Islet precursor cell (in vitro differentiated cells): ENCODE measurements around the gene SUSD3.

ENCODE experiments used
- DNase-seq: peaks from one replicate; pipeline ENCODE4 v3.0.0-alpha.2; 2018

The SUSD3 gene

GRCh38 chr9:93094658-93095204 lies 36.2 kb downstream of the SUSD3 start:
- DNase-seq: peak; percentile 54

- peak; percentile 100 for DNase-seq
Measured at GRCh38 chr9:93095205-93096130, 37.0 kb downstream of the SUSD3 start.

GRCh38 chr9:93096131-93096802 lies 37.8 kb downstream of the SUSD3 start, which contains the start of gene CARD19:
Gene CARD19, plus strand, starts transcription at chr9:93096217. Its CDS starts 129 bp downstream, at chr9:93096346.
- DNase-seq: peak; percentile 71

- DNase-seq: peak; percentile 52
Measured at GRCh38 chr9:93096811-93097382, 38.4 kb downstream of the SUSD3 start.

GRCh38 chr9:93097511-93098201 lies 39.2 kb downstream of the SUSD3 start:
- DNase-seq: peak; percentile 60

- DNase-seq: peak; percentile 93
Measured at GRCh38 chr9:93098236-93098946, 39.9 kb downstream of the SUSD3 start.

GRCh38 chr9:93099551-93100275 lies 41.2 kb downstream of the SUSD3 start:
- peak; percentile 38 for DNase-seq

- peak; percentile 22 for DNase-seq
Measured at GRCh38 chr9:93100276-93100636, 41.8 kb downstream of the SUSD3 start.

GRCh38 chr9:93101086-93101485 lies 42.6 kb downstream of the SUSD3 start:
- peak; percentile 4 for DNase-seq

GRCh38 chr9:93105620-93106019 lies 47.1 kb downstream of the SUSD3 start:
- no peak for DNase-seq

GRCh38 chr9:93107151-93107824 lies 48.8 kb downstream of the SUSD3 start:
- DNase-seq: peak; percentile 42

GRCh38 chr9:93107825-93108161 lies 49.3 kb downstream of the SUSD3 start:
- no peak for DNase-seq

- peak; percentile 47 for DNase-seq
Measured at GRCh38 chr9:93108291-93109041, 50.0 kb downstream of the SUSD3 start.

- peak; percentile 39 for DNase-seq
Measured at GRCh38 chr9:93110311-93110855, 51.9 kb downstream of the SUSD3 start.

- DNase-seq: peak; percentile 33
Measured at GRCh38 chr9:93111001-93111370, 52.5 kb downstream of the SUSD3 start.

GRCh38 chr9:93111371-93112115 lies 53.0 kb downstream of the SUSD3 start:
- DNase-seq: peak; percentile 38

GRCh38 chr9:93112116-93112863 lies 53.8 kb downstream of the SUSD3 start:
- DNase-seq: peak; percentile 51

- DNase-seq: peak; percentile 41
Measured at GRCh38 chr9:93112864-93113389, 54.4 kb downstream of the SUSD3 start.
